GM19397 (cell line): Measurements from ENCODE around the gene MYH1.

Source experiments
- ATAC-seq: cut with Tn5 transposase; IDR thresholded peaks from one replicate; pipeline ENCODE4 v1.9.1; 2021; ENCODE audit warnings: mild to moderate bottlenecking, moderate library complexity; ENCODE audit not compliant: unreplicated experiment

Gene MYH1

DNA sequence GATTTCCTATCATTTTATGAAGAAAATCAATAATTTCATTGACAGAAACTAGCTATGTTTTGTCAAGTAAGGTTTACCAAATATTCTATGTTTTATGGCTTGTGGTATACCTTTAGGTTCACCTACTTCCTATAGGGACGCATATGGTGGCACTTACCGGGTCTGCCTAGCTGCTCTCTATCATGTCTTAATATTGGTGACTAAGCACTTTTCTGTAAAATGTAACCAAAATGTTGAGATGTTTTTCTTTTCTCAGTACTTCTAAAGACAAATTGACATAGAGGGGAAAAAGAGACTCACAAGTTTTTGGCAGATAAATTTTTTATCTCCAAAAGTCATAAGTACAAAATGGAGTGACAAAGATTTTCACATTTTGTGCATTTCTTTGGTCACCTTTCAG is 26.3 kb downstream of the MYH1 start:
- no peak for ATAC-seq

DNA sequence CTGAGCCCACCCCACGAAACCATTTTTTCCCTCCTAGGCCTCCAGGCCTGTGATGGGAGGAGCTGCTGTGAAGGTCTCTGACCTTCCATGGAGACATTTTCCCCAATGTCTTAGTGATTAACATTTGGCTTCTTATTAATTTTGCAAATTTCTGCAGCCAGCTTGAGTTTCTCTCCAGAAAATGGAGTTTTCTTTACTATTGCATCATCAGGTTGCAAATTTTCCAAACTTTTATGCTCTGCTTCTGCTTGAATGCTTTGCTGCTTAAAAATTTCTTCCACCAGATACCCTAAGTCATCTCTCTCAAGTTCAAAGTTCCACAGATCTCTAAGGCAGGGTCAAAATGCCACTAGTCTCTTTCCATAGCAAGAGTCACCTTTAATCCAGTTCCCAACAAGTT is 36.1 kb downstream of the MYH1 start:
- no peak for ATAC-seq

DNA sequence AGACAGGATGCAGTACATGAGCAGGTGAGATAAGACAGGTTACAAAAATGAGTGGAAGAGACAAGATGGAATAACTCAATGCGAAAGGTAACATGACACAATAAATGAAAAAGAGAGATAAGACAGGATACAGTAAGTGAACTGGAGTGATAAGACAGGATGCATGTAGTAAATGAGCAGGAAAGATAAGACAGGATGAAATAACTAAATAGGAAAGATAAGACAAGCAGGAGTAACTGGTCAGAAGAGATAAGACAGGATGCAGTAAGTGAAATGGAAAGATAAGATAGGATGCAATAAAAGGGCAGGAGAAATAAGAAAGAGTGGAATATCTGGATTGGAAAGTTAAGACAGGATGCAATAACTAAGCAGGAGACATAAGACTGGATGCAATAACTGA is 40.6 kb downstream of the MYH1 start:
- ATAC-seq: no peak

- ATAC-seq: no peak
Observed at GRCh38 chr17:10474536-10474935, 43.8 kb downstream of the MYH1 start.

- ATAC-seq: no peak
Observed at GRCh38 chr17:10471858-10472257, 46.5 kb downstream of the MYH1 start.

- ATAC-seq: no peak
Observed at GRCh38 chr17:10469459-10469858, 48.9 kb downstream of the MYH1 start, which contains the start of gene MYH4. TSS of gene MYH4 (minus strand) at chr17:10469559. CDS start at chr17:10466745, 2,814 bp downstream.

DNA sequence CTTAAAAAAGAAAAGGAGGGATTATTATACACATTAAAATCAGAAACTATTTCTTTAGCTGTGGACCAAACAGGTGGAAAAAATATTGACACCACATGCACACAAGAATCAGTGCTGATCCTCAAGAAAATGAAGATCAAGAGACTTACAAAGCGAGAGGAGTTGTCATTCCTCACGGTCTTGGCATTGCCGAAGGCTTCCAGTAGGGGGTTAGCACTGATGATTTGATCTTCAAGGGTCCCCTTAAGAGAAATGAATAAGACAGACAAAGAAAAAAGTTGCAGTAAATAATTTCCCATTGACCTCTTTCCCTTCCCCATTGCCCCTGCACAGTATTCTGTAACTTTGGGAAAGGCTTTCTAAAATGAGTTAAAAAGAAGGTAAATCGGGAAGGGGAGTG is 54.9 kb downstream of the MYH1 start:
- ATAC-seq: no peak

DNA sequence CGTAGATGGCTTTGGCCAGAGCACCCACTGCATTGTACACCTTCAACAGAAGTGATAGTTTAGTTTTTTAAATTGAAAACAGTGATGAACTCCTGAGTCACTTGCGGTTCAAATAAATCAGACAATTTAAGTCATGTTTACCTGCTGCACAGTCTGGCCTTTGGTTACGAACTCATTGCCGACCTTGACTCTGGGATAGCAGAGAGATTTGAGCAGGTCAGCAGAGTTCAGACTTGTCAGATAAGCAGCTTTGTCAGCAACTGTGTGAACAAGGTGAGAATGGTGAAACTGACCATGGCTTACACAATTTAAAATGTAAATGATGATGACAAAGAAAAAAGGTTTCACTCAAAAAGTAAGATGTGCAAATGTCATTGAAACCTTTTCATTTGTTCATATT is 58.3 kb downstream of the MYH1 start:
- no peak for ATAC-seq

GRCh38 chr17:10458701-10459100 is 59.6 kb downstream of the MYH1 start:
- no peak for ATAC-seq

GRCh38 chr17:10457952-10458351 is 60.4 kb downstream of the MYH1 start:
- no peak for ATAC-seq

- ATAC-seq: no peak
Observed at GRCh38 chr17:10447026-10447931, 71.1 kb downstream of the MYH1 start.
